ENCODE measurements around the gene ARL15.

GRCh38 chr5:54312499-54312898, 2.1 kb upstream of the ARL15 start:
- TF ChIP-seq TAF1 (conservative IDR thresholded peaks at IDR 0.05), result no peak
- no peak for TF ChIP-seq RXRA (IDR thresholded peaks at IDR 0.05)
- TF ChIP-seq CTCF (IDR thresholded peaks at IDR 0.05; ENCODE audit: low read depth, low read length, missing input control), result no peak
- TF ChIP-seq JUND (IDR thresholded peaks at IDR 0.05), result no peak
- no peak for TF ChIP-seq FOXA1 (IDR thresholded peaks at IDR 0.05)
- no peak for TF ChIP-seq NR2F2 (IDR thresholded peaks at IDR 0.05)
- no peak for TF ChIP-seq ATF3 (IDR thresholded peaks at IDR 0.05)
- TF ChIP-seq HNF4A (conservative IDR thresholded peaks at IDR 0.05), result no peak
- no peak for TF ChIP-seq SP1 (IDR thresholded peaks at IDR 0.05)
- TF ChIP-seq, protein P1, sequence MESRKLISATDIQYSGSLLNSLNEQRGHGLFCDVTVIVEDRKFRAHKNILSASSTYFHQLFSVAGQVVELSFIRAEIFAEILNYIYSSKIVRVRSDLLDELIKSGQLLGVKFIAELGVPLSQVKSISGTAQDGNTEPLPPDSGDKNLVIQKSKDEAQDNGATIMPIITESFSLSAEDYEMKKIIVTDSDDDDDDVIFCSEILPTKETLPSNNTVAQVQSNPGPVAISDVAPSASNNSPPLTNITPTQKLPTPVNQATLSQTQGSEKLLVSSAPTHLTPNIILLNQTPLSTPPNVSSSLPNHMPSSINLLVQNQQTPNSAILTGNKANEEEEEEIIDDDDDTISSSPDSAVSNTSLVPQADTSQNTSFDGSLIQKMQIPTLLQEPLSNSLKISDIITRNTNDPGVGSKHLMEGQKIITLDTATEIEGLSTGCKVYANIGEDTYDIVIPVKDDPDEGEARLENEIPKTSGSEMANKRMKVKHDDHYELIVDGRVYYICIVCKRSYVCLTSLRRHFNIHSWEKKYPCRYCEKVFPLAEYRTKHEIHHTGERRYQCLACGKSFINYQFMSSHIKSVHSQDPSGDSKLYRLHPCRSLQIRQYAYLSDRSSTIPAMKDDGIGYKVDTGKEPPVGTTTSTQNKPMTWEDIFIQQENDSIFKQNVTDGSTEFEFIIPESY (IDR thresholded peaks at IDR 0.05), result no peak
- TF ChIP-seq, protein P2, sequence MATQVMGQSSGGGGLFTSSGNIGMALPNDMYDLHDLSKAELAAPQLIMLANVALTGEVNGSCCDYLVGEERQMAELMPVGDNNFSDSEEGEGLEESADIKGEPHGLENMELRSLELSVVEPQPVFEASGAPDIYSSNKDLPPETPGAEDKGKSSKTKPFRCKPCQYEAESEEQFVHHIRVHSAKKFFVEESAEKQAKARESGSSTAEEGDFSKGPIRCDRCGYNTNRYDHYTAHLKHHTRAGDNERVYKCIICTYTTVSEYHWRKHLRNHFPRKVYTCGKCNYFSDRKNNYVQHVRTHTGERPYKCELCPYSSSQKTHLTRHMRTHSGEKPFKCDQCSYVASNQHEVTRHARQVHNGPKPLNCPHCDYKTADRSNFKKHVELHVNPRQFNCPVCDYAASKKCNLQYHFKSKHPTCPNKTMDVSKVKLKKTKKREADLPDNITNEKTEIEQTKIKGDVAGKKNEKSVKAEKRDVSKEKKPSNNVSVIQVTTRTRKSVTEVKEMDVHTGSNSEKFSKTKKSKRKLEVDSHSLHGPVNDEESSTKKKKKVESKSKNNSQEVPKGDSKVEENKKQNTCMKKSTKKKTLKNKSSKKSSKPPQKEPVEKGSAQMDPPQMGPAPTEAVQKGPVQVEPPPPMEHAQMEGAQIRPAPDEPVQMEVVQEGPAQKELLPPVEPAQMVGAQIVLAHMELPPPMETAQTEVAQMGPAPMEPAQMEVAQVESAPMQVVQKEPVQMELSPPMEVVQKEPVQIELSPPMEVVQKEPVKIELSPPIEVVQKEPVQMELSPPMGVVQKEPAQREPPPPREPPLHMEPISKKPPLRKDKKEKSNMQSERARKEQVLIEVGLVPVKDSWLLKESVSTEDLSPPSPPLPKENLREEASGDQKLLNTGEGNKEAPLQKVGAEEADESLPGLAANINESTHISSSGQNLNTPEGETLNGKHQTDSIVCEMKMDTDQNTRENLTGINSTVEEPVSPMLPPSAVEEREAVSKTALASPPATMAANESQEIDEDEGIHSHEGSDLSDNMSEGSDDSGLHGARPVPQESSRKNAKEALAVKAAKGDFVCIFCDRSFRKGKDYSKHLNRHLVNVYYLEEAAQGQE (IDR thresholded peaks at IDR 0.05), result no peak
- no peak for TF ChIP-seq YY1 (IDR thresholded peaks at IDR 0.05)

Data from liver (tissue), 3 donors.